Right renal pelvis (tissue), 4 donors: ENCODE results near the gene PPM1M. TPM values are rescaled to one million over a fixed set of nuclear protein-coding genes. Genes with fewer than 3 reads are reported as not detected.

Source experiments
- DNase-seq, 4 donors: peaks; one replicate each; pipeline ENCODE4 v3.0.0-alpha.2; 2013; ENCODE audit warnings: low read depth in 4 of 4, low spot score in 3 of 4, missing footprints in 1 of 4
- polyA plus RNA-seq, 4 donors: library from polyadenylated mRNA; unstranded; fragments of 120-200 nt; gene quantifications; one replicate each; pipeline ENCODE4 v1.2.1, GENCODE V29; 2013; ENCODE audit not compliant: insufficient read length in 4 of 4

PPM1M gene
- polyA plus RNA-seq, 4 donors = 17.9 to 20.6 (median 20.1) TPM

GRCh38 chr3:52215351-52215750 is 30.2 kb upstream of the PPM1M start:
- no peak for DNase-seq

GRCh38 chr3:52216585-52217408 is 28.8 kb upstream of the PPM1M start:
- no peak for DNase-seq

GRCh38 chr3:52217409-52217805 is 28.2 kb upstream of the PPM1M start:
- no peak for DNase-seq

GRCh38 chr3:52218026-52218425 is 27.5 kb upstream of the PPM1M start:
- DNase-seq = no peak

- DNase-seq = no peak
These were observed 27.1 kb upstream of the PPM1M start for GRCh38 chr3:52218454-52218853.

GRCh38 chr3:52218937-52219650 is 26.5 kb upstream of the PPM1M start:
- no peak for DNase-seq

- DNase-seq = no peak
These were observed 25.1 kb upstream of the PPM1M start for GRCh38 chr3:52220380-52221026.

GRCh38 chr3:52221141-52221562 is 24.4 kb upstream of the PPM1M start:
- no peak for DNase-seq

GRCh38 chr3:52221563-52222318 is 23.8 kb upstream of the PPM1M start:
- no peak for DNase-seq

- no peak for DNase-seq
These were observed 23.0 kb upstream of the PPM1M start for GRCh38 chr3:52222319-52223221.

- DNase-seq = no peak
These were observed 21.8 kb upstream of the PPM1M start for GRCh38 chr3:52223449-52224408.

GRCh38 chr3:52225452-52226228 is 19.9 kb upstream of the PPM1M start, which contains the start of gene TLR9:
TSS of gene TLR9 (minus strand) at chr3:52225645. CDS start at chr3:52225529, 116 bp downstream.
- no peak for DNase-seq

- no peak for DNase-seq
These were observed 19.2 kb upstream of the PPM1M start for GRCh38 chr3:52226229-52226817.

- no peak for DNase-seq
These were observed 18.4 kb upstream of the PPM1M start for GRCh38 chr3:52227117-52227516.

GRCh38 chr3:52227766-52228165 is 17.8 kb upstream of the PPM1M start:
- DNase-seq = no peak

- DNase-seq = no peak
These were observed 17.3 kb upstream of the PPM1M start for GRCh38 chr3:52228266-52228665.

GRCh38 chr3:52228751-52229291 is 16.7 kb upstream of the PPM1M start:
- no peak for DNase-seq
